Kidney epithelial cell (primary cell): ENCODE measurements around the gene GPBP1. TPM values are rescaled to one million over a fixed set of nuclear protein-coding genes. Genes with fewer than 3 reads are reported as not detected.
A peak's percentile ranks its signal among the peaks of the same experiment; 100 is the strongest.
"Not testable (repeated sequence)": the region's sequence is repeated elsewhere in the genome, so short reads cannot be mapped to it uniquely, and the experiment has no call there.

ENCODE experiments used
- DNase-seq: peaks from one replicate; pipeline ENCODE4 v3.0.0-alpha.2; 2010; ENCODE audit warnings: low read depth
- H3K27me3 ChIP-seq: 2 replicates; pipeline ENCODE4 v1.6.0; 2011; ENCODE audit warnings: low read length; ENCODE audit not compliant: control insufficient read depth, insufficient read depth
- H3K36me3 ChIP-seq: 2 replicates; pipeline ENCODE4 v1.5.1; 2011; ENCODE audit warnings: low read length; ENCODE audit not compliant: control insufficient read depth, insufficient read depth
- H3K4me3 ChIP-seq: 2 replicates; pipeline ENCODE4 v1.5.1; 2011; ENCODE audit warnings: low read depth, mild to moderate bottlenecking, control low read depth, low read length
- total RNA-seq: library from RNA; depleted of rRNA; stranded (reverse); fragments of >200 nt; gene quantifications from 2 replicates; pipeline ENCODE4 v1.2.3, GENCODE V29; 2015
- TF ChIP-seq, protein P1 (sequence below): IDR thresholded peaks from 2 replicates; pipeline ENCODE4 v1.5.1; 2011; ENCODE audit warnings: mild to moderate bottlenecking, moderate library complexity, low read length, control low read depth, inconsistent platforms; ENCODE audit not compliant: insufficient read depth, poor library complexity, severe bottlenecking

GPBP1 gene
- total RNA-seq, 1 donor from 2014 or later, result 45.9 TPM

GRCh38 chr5:57167201-57167600, 6.7 kb upstream of the GPBP1 start:
- TF ChIP-seq, protein P1, sequence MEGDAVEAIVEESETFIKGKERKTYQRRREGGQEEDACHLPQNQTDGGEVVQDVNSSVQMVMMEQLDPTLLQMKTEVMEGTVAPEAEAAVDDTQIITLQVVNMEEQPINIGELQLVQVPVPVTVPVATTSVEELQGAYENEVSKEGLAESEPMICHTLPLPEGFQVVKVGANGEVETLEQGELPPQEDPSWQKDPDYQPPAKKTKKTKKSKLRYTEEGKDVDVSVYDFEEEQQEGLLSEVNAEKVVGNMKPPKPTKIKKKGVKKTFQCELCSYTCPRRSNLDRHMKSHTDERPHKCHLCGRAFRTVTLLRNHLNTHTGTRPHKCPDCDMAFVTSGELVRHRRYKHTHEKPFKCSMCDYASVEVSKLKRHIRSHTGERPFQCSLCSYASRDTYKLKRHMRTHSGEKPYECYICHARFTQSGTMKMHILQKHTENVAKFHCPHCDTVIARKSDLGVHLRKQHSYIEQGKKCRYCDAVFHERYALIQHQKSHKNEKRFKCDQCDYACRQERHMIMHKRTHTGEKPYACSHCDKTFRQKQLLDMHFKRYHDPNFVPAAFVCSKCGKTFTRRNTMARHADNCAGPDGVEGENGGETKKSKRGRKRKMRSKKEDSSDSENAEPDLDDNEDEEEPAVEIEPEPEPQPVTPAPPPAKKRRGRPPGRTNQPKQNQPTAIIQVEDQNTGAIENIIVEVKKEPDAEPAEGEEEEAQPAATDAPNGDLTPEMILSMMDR, result no peak
- Histone ChIP-seq H3K4me3 (no peak overlapping the region), H3K27me3 (no peaks in the 10 kb centered on the region), H3K36me3 (no peaks in the 10 kb centered on the region)
- no peak for DNase-seq

- H3K27me3 ChIP-seq, DNase-seq, H3K36me3 ChIP-seq, H3K4me3 ChIP-seq: not testable (repeated sequence)
Measured at GRCh38 chr5:57170116-57170515, 3.7 kb upstream of the GPBP1 start.

GRCh38 chr5:57171816-57172465, 1.9 kb upstream of the GPBP1 start:
- TF ChIP-seq, protein P1, result no peak
- DNase-seq, result no peak
- Histone ChIP-seq H3K4me3 (peak overlapping the region; percentile 94), H3K27me3 (no peaks in the 10 kb centered on the region), H3K36me3 (no peaks in the 10 kb centered on the region)

DNA sequence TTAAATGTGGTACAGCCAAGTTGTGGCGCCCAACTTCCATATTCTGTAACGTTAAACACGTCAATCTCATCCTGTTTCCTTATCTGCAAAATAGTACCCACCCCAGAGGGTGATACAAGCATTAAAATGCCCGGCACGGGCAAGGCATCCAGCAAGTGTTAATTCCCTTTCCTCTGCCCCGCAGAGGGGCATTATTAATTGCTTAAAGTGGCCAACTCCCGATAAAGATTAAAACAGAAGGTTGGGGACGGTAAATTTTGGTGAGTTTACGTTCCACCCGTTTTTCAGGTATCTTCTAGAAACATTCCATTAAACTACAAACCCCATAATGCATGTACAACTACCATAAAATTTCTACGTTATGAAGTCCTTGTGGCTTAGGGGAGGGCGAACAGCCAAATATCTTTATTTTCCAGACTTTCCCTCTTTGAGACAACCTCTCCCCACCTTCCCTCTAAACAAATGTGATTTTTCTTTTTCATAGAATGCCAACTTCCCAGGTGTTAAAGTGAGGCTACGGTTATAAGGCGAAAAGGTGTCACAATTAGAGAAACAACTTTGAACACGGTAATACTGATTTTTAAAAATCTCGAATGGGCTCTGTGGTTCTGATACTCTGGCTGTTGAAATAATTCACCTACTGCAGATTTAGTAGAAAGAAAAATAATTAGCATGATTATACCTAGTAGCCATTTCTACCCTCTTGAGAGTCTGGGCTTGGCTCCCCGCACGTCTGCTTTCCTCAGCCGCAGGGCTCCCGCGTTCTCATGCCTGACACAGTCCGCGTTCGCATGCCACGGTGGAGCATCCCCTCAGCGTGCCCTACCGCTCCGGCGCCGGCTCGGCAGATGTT, 1.2 kb upstream of the GPBP1 start:
- no peak for DNase-seq
- no peaks in the 10 kb centered on the region for H3K27me3 ChIP-seq
- H3K4me3 ChIP-seq, result peak overlapping the region; percentile 94
- TF ChIP-seq, protein P1, result no peak
- no peaks in the 10 kb centered on the region for H3K36me3 ChIP-seq

DNA sequence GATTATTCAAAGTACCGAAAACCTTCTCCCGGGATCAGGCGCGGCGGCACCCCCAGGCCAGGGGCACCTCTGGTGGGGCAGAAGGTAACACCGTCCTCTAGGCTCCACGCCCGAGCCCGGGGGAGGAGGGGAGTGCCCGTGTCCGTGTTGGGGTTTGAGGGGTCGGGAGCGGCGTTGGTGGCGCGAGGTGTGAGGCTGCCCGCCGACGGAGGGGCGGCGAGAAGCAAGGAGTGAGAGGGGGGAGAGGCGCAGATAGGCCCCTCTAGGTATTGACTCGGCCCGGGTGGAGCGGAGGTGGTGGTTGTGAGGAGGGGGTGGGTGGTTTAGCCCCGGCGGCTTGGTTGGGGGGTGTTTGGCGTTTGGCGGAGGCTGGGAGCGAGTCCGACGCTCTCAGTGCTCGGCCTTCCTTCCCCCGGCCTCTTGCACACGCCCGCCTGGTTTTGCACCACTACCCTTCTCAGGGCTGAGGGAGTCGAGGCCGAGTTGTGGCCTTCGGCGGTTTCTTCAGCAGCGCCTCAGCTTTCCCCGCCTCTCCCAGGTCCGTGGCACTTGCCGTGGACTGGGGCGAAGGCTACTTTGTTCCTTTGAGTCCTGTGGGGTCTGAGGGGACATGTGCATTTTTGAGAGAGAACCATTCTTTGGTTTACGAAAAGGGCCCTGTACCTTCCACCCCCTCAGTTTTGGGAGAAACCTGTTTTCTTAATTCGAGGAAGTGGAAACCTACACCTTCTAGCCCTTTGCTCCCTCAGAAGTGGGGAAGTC, 450 bp downstream of the GPBP1 start:
- no peaks in the 10 kb centered on the region for H3K27me3 ChIP-seq
- H3K4me3 ChIP-seq, result peak overlapping the region; percentile 94
- no peaks in the 10 kb centered on the region for H3K36me3 ChIP-seq
- TF ChIP-seq, protein P1, result no peak
- DNase-seq, result no peak
